ENCODE data around the gene NDUFAF8.

The NDUFAF8 gene

DNA sequence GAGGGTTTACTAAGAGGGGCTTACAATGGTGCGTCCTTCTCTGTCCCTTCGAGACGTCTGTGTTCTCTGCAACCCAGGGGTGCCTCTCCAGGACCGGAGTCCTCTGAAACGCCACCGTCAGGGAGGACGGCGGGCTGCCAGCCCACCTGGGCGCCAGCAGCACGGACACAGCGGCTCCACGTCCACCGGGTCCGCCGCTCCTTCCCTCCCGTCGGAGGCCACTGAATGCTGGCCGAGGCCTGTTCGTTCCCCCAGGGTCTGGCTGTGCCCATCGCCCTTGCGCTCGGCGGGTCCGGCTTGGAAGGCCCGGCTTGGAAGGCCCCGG lies 666 bp upstream of the NDUFAF8 start:
- DNase-seq (ENCODE audit: low read depth in 3 of 3), result no peak

DNA sequence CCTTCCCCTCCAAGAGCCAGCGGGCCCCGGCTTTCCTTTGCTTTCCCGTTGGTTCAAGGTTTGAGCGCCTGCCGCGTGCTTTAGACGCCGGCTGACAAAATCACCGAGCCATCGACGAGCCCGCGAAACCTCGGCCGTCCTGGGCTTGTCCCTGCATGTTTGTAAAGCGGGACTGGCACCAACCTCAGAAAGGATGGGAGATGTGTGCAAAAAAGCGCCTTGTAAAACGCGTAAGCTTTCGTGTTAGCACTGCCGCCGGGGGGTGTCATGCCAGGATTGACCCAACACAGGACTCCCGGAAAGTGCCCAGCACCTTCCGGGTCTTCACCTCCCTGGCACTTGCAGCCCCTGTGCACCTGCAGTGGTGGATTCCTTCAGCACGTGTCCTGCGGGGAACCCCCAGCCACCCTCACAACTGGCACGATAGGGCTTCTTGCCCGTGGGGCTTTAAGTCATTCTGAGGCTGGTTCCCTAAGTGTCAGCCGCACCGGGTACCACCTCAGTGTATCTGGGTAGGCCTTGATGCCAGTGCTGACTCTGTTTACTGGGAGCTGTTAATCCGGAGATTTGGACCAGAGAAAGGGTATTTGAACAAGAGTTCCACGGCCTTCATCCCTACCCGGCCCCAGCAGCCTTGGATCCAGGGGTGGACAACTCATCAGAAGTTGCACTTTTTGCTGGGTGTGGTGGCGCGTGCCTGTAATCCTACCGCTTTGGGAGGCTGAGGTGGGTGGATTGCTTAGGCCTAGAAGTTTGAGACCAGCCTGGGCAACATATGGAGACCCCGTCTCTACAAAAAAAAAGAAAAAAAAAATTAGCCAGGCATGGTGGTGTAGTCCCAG lies 817 bp downstream of the NDUFAF8 start:
- peak; percentile 16 to 43 (median 22) for DNase-seq (ENCODE audit: low read depth in 3 of 3)

DNA sequence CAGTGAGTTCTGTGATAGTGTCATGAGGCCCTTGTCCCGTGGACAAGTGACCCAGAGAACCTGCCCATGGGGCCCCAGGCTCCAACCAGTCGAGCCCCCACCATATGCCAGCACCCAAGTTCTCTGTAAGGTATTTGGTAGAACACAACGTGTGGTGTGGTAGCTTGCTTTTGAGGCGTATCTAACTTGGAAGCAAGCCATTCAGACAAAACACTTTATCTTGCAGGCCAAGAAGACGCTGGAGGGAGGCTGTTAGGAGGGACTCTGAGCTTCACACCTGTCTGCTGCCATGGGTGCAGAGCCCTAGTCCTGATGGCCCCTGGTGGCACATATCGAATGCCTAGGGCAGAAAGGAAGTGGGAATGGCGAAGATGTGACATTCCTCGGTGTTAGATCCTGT lies 1.6 kb downstream of the NDUFAF8 start:
- no peak for DNase-seq (ENCODE audit: low read depth in 3 of 3)

DNA sequence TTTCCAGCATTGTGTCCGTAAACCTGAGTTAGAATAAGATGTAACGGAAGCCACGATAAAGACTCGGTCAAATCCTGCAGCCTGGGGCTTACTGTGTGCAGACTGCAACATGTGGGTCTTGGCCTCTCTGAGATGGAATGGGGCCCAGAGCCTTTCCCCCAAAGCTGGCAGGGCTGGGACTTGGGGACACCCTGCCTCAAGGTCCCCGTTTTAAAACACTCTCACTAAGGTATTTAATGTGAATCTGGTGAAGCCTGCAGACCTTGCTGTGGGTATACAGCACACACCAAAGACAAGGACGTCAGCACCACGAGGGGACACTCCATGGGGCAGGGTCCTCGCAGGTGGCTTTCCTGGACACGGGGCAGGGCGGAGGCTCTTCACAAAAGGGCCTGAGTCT lies 2.1 kb downstream of the NDUFAF8 start:
- DNase-seq (ENCODE audit: low read depth in 3 of 3), result no peak

DNA sequence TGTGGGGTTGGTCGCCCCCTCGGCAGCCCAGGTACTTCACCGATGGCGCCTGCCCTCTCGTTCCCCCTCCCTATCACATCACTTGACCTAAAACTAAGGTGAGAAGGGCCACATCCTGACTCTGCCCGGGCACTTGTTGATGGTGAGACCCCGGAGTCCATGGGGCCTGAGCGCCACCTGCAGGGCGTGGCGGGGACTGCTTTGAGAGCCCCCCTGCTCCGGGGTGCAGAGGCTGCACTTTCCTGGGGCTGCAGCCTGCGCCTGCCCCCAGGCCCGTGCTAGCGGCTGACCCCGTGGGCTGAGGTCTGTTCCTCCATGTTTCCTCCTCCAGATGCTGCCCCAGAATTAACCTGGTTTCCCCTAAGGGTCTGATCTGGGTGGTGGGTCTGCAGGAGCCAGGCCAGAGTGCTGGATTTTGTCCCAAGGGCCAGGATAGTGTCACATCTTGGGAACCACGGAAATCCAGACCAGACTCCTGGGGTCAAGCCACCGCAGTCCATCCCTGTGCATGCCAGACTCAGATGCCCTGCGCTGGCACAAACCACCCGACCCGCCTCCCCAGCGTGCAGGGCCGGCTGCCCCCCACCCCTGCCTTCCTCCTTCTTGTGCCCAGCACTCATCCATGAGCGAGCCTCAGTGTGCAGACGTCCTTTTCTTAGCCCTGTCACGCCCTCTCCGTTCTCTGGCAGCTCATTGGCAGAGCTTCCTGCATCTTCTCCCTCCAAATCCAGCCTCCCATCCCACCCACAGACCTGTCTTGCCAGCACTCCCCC lies 2.7 kb downstream of the NDUFAF8 start:
- DNase-seq (ENCODE audit: low read depth in 3 of 3), result peak; percentile 36 to 47 (median 41)

DNA sequence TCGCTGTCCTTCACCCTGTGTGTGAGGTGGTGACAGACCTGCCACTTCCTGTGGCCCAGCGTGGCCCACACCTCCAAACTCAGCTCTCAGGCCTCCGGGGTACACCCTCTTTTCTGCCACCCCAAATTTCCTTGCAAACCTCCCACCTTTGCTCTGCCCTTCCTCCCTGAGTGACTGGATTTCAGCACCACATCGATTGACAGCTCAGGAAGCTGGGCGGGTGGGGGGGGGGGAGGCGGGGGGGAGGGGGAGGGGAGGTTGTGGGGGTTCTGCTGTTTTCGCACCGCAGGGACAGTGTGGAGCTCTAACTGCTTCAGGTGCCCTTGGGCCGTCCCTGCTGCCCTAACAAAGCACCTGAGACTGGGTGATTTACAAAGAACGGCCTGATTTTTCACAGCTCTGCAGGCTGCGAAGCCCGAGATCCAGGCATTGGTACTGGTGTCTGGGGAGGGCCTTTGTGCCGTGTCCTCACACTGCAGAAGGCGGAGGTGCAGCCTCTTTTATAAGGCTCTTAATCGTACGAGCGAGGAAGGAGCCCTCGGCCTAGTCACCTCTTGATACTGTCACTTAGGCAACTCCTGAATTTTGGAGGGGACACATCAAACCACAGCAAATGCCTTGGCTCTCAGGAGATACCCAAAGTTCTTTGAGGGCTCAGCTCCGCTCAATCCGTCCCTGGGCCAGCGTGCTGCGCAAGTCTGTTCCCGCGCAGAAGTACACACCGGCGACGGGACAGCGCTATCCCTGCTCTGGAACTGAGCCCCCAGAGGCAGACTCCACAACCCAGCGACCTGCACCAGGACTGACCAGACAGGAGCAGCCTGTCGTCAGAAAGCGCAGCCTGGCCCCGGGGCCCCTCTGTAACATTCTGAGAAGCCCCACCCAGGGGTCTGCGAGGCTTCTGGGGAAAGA lies 3.6 kb downstream of the NDUFAF8 start:
- DNase-seq (ENCODE audit: low read depth in 3 of 3), result no peak

DNA sequence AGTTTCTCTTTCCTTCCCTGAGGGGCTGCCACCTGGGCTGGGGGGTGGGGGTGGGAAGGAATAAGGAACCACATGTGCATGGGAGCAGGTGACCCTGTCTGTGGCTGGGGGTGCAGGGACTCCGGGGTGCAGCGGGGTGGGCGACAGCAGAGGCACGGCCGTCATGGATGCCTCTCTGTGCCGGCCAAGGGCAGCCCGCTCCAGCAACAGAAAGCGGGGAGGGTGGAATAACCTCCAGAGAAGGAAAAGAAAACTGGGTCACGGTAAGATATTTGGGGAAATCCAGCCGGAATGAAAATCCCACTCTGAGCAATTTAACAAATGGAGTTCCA lies 4.2 kb downstream of the NDUFAF8 start:
- no peak for DNase-seq (ENCODE audit: low read depth in 3 of 3)

DNA sequence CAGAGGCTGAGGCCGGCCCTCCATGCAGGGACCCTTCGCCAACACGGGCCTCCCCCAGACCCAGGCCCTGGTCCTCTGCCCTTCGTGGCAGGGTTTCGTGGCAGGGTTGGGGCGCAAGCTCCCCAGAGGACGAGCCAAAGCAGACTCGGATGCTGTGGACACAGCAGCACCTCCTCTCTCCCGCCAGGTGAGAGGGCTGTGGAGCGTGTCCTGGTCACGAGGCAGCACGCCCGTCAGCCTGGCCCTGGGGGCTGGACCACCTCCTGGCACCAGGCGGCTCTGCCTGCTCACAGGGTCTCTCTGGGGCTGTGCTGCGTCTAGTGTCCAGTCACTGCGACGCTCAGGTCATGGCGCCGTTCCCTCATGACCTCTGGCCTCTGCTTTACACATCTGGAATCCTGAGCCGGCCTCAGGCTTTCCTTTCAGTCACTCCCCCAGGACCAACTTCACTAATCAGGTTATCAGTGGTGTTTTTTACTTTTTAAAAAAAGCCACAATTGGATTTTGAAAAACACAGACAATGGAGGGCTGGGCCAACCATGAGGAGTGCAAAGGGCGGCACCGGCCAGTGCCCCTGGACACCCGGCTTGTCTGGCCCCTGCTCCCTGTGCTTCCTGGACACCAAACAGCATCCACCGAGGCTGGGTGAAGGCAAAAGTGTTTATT lies 5.4 kb downstream of the NDUFAF8 start:
- DNase-seq (ENCODE audit: low read depth in 3 of 3), result no peak

DNA sequence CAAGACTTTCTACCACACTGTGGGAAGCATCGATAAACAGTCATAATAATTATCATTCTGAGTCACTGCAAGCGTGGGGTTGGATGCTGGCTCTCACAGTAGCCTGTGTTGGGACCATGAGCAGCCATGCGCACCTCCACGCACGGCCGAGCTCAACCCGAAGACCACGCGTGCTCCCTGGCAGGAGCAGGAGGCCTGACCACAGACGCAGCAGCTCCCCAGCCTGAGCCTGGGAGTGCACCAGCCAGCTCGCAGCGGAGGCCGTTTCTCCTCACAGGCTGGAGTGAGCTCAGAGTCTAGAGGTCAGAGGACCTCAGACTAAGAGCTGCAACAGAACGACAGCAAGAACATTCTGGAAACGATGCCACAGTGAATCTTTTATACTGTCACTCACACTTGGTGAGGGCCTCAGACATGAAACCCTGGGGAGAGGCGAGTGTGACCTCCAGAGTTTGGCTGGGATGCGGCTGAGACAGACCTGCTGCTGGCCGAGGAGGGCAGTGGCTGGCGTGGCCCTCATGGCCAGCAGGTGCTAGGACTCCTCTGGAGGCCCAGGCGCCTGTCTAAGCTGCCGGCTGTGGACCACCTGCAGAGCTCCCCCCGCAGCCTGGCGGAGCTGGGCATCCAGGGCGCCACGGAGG lies 6.0 kb downstream of the NDUFAF8 start:
- no peak for DNase-seq (ENCODE audit: low read depth in 3 of 3)

DNA sequence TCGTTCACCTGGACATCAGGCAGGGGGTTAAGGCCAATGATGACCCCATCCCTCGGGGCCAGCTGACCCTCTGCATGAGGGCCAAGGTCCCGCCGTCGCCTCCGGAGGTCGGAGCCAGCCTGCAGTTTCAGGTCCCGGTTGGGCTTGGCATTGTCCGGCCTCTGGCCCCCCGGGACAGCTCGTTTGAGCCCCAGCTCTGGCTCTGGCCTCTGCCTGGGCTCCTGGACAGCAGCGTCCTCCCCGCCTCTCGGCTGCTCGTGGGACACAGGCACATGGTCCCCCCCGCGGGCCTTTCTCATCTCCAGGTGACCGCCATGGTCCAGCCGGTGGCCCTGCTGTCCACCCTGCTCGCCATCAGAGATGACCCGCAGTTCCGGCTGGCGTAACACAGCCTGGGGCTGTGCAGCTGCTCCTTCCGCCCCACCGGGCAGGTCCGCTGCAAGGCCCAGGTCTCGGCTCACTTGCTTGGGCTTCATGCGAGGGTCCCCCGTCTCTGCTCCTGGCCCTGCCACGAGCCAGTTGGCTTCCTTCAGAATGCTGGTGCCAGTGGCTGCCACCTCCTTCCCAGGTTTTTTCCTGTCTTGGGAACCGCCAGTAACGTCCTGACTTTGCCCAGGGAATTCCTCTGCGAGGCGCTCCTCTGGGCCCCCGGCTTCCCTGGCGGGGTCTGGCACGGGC lies 6.7 kb downstream of the NDUFAF8 start:
- no peak for DNase-seq (ENCODE audit: low read depth in 3 of 3)

DNA sequence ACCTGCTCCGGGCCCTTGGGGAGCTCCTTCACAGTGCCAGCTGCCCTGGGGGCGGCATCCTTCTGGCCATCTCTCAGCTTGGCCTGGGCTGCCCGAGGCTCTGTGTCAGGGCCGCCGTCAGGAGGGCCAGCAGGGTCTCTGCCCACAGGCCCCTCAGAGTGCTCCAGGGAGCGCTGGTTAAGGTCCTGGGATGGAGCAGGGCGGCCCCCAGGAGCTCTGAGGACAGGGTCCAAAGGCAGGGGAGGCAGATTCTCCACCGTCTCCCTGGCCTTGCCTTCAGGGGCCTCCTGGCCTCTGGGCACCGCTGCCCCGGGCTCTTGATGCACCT lies 7.2 kb downstream of the NDUFAF8 start:
- no peak for DNase-seq (ENCODE audit: low read depth in 3 of 3)

DNA sequence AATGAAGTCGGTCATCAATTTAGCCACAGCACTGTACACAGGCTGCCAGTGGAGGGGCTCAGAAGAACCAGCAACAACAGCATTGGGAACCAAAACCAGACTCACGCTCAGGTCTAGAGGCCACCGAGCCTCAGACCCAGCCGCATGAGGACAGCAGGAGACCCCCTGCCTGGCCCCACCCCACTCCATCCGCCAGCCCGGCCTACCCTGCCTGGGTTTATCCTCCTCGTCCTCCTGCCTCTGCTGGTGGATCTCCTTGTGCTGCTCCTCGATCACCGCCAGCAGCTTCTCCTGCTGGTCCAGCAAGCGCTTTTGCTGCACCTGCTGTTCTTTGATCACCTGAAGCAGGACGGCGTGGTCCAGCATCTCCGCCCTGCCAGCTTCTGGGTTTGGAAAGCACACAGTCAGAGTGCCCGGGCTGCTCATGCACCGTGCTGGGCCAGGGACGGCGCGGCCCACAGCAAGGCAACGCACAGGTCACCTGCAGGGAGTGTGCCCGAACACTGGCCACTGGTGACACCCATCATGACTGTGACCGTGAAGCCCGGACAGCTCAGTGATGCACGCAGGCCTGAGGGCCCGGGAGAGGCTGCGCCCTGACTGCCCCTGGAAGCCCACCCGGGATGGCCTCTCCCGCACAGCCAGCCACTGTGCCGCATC lies 7.7 kb downstream of the NDUFAF8 start:
- DNase-seq (ENCODE audit: low read depth in 3 of 3), result no peak

DNA sequence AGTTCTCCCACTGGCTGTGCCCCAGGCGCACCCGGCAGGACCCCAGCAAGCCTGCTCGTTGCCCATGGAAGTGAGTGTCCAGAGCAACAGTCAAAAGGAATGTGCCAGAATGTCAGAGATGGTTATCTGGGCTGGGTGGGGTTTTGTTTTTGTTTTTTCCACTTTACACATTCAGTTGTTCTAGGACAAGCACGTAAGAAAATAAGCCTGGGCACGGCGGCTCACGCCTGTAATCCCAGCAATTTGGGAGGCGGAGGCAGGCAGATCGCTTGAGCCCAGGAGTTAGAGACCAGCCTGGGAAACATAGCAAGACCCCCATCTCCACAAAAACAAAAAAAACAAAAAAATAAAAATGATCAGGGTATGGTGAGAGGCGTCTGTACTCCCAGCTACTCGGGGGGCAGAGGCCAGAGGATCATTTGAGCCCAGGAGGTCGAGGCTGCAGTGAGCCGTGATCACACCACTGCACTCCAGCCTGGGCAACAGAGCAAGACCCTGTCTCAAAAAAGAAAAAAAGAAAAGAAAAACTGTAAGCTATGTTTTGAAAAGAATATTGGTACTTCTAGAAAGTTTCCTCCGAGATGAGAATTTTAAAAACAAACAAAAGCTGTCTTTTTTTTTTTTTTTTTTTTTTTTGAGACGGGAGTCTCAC lies 8.3 kb downstream of the NDUFAF8 start:
- no peak for DNase-seq (ENCODE audit: low read depth in 3 of 3)

DNA sequence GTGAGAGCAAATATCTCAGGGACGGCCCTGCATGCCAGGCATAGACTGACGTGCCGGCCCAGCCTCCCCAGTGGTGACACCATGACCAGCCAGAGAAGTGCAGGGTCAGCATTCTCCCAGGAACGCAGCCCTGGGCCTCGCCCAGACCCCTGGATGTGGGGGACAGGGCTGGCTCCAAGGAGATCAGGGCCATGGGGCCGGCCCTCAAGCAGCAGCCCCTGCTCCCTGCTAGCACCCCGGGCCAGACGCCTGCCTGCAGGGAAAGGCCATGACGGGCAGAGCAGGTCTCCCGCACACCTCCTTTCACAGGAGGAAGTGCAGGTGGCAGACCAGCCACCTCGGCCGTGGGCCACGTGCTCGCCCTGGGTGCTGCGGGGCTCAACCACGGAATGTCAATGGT lies 9.5 kb downstream of the NDUFAF8 start:
- DNase-seq (ENCODE audit: low read depth in 3 of 3), result no peak

DNA sequence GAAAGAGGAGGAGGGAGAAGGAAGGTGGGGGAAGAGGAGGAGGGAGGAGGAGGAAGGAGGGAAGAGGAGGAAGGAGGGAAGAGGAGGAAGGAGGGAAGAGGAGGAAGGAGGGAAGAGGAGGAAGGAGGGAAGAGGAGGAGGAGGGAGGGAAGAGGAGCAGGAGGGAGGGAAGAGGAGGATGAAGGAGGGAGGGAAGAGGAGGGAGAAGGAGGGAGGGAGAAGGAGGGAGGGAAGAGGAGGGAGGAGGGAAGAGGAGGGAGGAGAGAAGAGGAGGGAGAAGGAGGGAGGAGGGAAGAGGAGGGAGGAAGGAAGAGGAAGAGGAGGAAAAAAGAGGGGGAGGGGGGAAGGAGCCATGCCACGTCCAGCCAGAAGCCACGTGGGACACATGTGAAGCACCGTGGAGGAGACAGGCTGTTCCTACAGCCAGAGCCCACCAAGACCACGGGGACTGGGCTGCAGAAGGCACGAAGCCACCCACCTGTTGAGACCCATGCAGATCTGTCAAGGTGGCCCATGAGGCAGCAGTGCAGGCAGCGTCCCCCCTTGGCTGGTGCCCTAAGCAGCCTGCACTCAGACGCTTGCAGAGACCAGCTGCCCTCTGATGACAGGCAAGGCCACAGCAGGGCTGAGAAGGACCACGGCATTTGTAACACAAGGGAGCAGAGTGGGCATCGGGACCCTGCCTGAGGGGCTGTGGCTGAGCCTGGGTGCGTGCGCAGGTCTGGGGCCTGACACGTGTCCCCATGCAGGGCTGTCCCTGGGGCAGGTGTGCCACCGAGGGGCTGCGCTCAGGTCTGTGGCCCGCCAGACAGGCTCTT lies 10.3 kb downstream of the NDUFAF8 start:
- DNase-seq (ENCODE audit: low read depth in 3 of 3), result no peak

DNA sequence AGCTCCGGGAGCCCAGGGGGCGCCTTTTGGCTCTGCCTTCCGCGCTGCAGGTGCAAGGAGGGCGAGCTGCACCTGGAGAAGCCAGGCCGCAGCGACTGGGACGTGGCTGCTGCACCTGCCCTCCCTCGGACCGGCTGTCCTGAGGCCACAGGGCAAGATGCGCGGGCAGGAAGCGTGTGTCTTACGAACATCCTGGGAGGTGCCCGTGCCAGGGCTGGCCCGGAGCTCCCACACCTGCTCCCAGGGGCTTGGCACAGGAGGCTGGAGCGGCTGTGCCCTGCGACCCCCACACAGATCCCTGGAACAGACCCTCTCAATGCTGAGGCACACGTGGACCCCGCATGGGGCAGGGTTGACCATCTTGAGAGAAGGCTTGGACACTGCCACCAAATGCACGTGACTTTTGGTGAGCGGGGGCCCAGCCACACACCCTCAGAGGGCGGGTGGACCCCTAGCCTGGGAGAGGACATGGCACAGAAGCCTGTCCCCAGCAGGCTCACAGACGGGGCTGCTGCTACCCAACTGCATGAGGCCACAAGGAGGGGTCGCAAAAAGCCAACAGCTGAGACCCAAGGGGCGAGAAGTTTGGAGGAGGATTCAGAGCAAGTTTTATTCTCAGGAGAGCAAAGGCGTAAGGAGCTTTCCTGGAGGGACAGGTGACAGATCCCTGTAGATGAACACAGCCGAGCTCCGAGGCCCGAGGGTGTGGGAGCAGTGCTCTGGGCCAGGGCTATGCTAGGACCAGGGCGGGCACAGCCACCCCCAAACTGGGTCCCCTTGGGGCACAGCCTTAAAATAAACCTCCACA lies 11.4 kb downstream of the NDUFAF8 start:
- DNase-seq (ENCODE audit: low read depth in 3 of 3), result no peak

DNA sequence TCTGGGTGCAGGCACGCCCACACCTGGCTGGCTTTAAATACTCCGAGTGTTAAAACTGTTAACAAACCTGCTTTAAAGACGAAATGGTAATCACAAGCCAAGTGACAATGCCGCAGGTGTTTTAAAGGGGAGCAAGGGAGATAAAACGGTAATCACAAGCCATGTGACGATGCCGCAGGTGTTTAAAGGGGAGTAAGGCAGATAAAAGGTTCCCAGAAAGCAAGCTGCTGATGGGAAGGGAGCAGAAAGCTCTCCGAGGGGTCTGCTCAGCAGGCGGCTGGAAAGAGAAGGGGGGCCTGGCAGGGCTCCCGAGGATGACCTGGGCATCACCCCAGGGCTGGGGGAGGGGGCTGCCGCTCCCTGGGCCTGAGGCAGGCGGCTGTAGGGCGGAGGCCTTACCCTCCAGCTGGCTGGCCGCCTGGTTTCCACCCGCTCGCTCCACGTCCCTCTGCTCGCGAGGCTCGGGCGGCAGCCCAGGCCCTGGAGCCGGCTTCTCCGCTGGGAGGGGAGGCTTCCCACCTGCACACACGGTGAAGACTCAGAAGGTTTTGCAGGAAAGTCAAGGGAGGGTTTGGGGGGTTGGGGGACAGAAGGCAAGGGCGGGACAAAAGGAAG lies 12.1 kb downstream of the NDUFAF8 start:
- no peak for DNase-seq (ENCODE audit: low read depth in 3 of 3)

Measured in stimulated activated CD4-positive, alpha-beta T cell treated with anti-CD3 and anti-CD28 coated beads, TNF-alpha, amount 100 ng/mL, for 4 hours (primary cell).